Lower leg skin (tissue), 3 donors: ENCODE measurements around the gene DCBLD1.

Experiments
- CTCF ChIP-seq, 3 donors: fragments of 450-650 bp; IDR thresholded peaks; one replicate each; pipeline ENCODE4 v1.5.1; 2016; ENCODE audit warnings: antibody characterized with exemption in 3 of 3, mild to moderate bottlenecking in 3 of 3, moderate library complexity in 2 of 3
- POLR2A ChIP-seq, 2 donors: fragments of 450-650 bp; IDR thresholded peaks; one replicate each; pipeline ENCODE4 v1.6.1; 2016 to 2017; ENCODE audit warnings: antibody characterized with exemption in 2 of 2, mild to moderate bottlenecking in 1 of 2, moderate library complexity in 1 of 2

- no peak for TF ChIP-seq CTCF (IDR thresholded peaks at IDR 0.05)
- no peak for TF ChIP-seq POLR2A (IDR thresholded peaks at IDR 0.05)
These were observed 48.9 kb downstream of the DCBLD1 start for GRCh38 chr6:117531346-117531745.
